ENCODE results near the gene NTSR1. TPM values are rescaled to one million over a fixed set of nuclear protein-coding genes. Genes with fewer than 3 reads are reported as not detected.
A peak's percentile ranks its signal among the peaks of the same experiment; 100 is the strongest.

NTSR1 gene
- total RNA-seq, 1 donor from 2014 or later: 0.09 TPM

- no peak for DNase-seq
- ATAC-seq: no peak
- intact Hi-C loops (cut with DNase I): no loop called here
- Histone ChIP-seq H3K27me3 (peaks cover 10% of the 10 kb centered on the region), H3K36me3 (no peaks in the 10 kb centered on the region), H3K4me3 (no peak overlapping the region), H3K27ac (no peak overlapping the region), H3K9me3 (peaks cover 7% of the 10 kb centered on the region), H3K4me1 (no peaks in the 10 kb centered on the region)
- no peak for TF ChIP-seq CTCF (IDR thresholded peaks at IDR 0.05)
These were observed 10.8 kb downstream of the NTSR1 start for GRCh38 chr20:62719250-62719935.

GRCh38 chr20:62721511-62722370 lies 13.1 kb downstream of the NTSR1 start:
- no peak for ATAC-seq
- H3K36me3 ChIP-seq: no peaks in the 10 kb centered on the region
- intact Hi-C loops (cut with DNase I): no loop called here
- H3K9me3 ChIP-seq: peaks cover 7% of the 10 kb centered on the region
- H3K4me1 ChIP-seq: no peaks in the 10 kb centered on the region
- no peak overlapping the region for H3K4me3 ChIP-seq
- DNase-seq: no peak
- TF ChIP-seq CTCF (IDR thresholded peaks at IDR 0.05): no peak
- H3K27ac ChIP-seq: no peak overlapping the region
- peaks cover 23% of the 10 kb centered on the region for H3K27me3 ChIP-seq

- DNase-seq: no peak
- intact Hi-C loops (cut with DNase I): no loop called here
- no peak for TF ChIP-seq CTCF (IDR thresholded peaks at IDR 0.05)
- Histone ChIP-seq H3K9me3 (peaks cover 7% of the 10 kb centered on the region), H3K36me3 (no peaks in the 10 kb centered on the region), H3K4me3 (no peak overlapping the region), H3K27me3 (peaks cover 23% of the 10 kb centered on the region), H3K27ac (no peak overlapping the region), H3K4me1 (no peaks in the 10 kb centered on the region)
- ATAC-seq: no peak
These were observed 14.0 kb downstream of the NTSR1 start for GRCh38 chr20:62722627-62723026.

GRCh38 chr20:62723351-62723750 lies 14.7 kb downstream of the NTSR1 start:
- no peak overlapping the region for H3K4me3 ChIP-seq
- H3K9me3 ChIP-seq: peaks cover 7% of the 10 kb centered on the region
- TF ChIP-seq CTCF (IDR thresholded peaks at IDR 0.05): no peak
- intact Hi-C loops (cut with DNase I): no loop called here
- H3K27me3 ChIP-seq: peaks cover 23% of the 10 kb centered on the region
- DNase-seq (no peak), ATAC-seq (peak; percentile 7)
- H3K36me3 ChIP-seq: no peaks in the 10 kb centered on the region
- no peak overlapping the region for H3K27ac ChIP-seq
- H3K4me1 ChIP-seq: peaks cover 3% of the 10 kb centered on the region

GRCh38 chr20:62723768-62724450 lies 15.3 kb downstream of the NTSR1 start:
- no peak for TF ChIP-seq CTCF (IDR thresholded peaks at IDR 0.05)
- intact Hi-C loops (cut with DNase I): no loop called here
- no peak for ATAC-seq

More at GRCh38 chr20:62723768-62724450, 15.3 kb downstream of the NTSR1 start:
- peaks cover 7% of the 10 kb centered on the region for H3K9me3 ChIP-seq
- H3K36me3 ChIP-seq: no peaks in the 10 kb centered on the region
- no peak for DNase-seq
- H3K27me3 ChIP-seq: peaks cover 23% of the 10 kb centered on the region
- no peak overlapping the region for H3K4me3 ChIP-seq
- H3K27ac ChIP-seq: no peak overlapping the region
- peaks cover 6% of the 10 kb centered on the region for H3K4me1 ChIP-seq

Measured in upper lobe of right lung (tissue), 1 donor.